ENCODE data around the gene UBC.

Gene UBC

GRCh38 chr12:124929649-124930419 lies 15.4 kb upstream of the UBC start:
- Histone ChIP-seq H3K79me2 (ENCODE audit: insufficient read depth, low read length) (no peaks in the 10 kb centered on the region), H2AFZ (ENCODE audit: low read length) (no peak overlapping the region), H3K9me2 (replicated peaks; ENCODE audit: low read depth, low read length) (no peaks in the 10 kb centered on the region), H3K4me2 (ENCODE audit: low read depth, low read length, poor library complexity, severe bottlenecking) (no peak overlapping the region), H4K20me1 (ENCODE audit: insufficient read depth, low read length, poor library complexity, severe bottlenecking) (no peaks in the 10 kb centered on the region), H3K9me3 (ENCODE audit: insufficient read depth, low read depth, low read length) (no peaks in the 10 kb centered on the region), H3K9ac (ENCODE audit: low read depth, low read length, poor library complexity, severe bottlenecking) (no peak overlapping the region), H3K4me1 (ENCODE audit: insufficient read depth, low read length, poor library complexity, severe bottlenecking) (peaks cover 8% of the 10 kb centered on the region), H3K36me3 (ENCODE audit: insufficient read depth, low read length) (no peaks in the 10 kb centered on the region), H3K27me3 (ENCODE audit: insufficient read depth, low read length, poor library complexity, severe bottlenecking) (no peaks in the 10 kb centered on the region), H3F3A (ENCODE audit: low read depth) (no peaks in the 10 kb centered on the region), H3K4me3 (ENCODE audit: low read length, poor library complexity, severe bottlenecking) (no peak overlapping the region)
- no peak for TF ChIP-seq EZH2phosphoT487 (IDR thresholded peaks at IDR 0.05; ENCODE audit: borderline replicate concordance)
- TF ChIP-seq, protein P1, sequence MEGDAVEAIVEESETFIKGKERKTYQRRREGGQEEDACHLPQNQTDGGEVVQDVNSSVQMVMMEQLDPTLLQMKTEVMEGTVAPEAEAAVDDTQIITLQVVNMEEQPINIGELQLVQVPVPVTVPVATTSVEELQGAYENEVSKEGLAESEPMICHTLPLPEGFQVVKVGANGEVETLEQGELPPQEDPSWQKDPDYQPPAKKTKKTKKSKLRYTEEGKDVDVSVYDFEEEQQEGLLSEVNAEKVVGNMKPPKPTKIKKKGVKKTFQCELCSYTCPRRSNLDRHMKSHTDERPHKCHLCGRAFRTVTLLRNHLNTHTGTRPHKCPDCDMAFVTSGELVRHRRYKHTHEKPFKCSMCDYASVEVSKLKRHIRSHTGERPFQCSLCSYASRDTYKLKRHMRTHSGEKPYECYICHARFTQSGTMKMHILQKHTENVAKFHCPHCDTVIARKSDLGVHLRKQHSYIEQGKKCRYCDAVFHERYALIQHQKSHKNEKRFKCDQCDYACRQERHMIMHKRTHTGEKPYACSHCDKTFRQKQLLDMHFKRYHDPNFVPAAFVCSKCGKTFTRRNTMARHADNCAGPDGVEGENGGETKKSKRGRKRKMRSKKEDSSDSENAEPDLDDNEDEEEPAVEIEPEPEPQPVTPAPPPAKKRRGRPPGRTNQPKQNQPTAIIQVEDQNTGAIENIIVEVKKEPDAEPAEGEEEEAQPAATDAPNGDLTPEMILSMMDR (conservative IDR thresholded peaks at IDR 0.05; ENCODE audit: low read length), result no peak

DNA sequence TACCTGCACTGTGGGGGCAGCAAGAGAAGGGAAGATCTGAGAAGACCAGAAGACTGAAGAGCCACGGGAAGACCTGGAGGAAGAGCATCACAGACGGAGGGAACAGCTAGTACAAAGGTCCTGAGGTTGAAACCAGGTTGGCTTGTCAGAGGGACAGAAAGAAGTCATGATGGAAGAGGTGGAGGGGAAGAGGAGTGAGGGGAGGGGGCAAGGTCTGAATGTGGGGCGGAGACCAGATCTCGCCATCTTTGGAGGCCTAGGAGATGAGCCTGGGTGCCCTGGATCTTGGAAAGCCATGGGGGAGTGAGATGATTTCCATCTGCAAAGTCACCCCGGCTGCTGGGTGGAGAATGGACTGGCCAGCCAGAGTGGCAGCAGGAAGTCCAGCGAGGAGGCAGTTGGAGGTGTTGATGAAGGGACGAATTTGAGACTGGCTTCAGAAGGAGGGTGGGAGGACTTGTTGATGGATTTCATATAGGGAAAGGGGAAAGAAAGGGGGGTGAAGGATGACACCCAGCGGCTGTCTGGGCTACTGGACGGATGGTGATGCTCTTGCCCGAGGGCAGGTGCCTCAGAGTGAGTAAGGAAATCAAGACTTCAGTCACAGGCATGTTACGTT lies 14.6 kb upstream of the UBC start:
- H3K9me2 ChIP-seq (replicated peaks; ENCODE audit: low read depth, low read length), result no peaks in the 10 kb centered on the region
- H3K4me1 ChIP-seq (ENCODE audit: insufficient read depth, low read length, poor library complexity, severe bottlenecking), result peaks cover 8% of the 10 kb centered on the region
- no peak overlapping the region for H3K4me2 ChIP-seq (ENCODE audit: low read depth, low read length, poor library complexity, severe bottlenecking)
- no peak overlapping the region for H2AFZ ChIP-seq (ENCODE audit: low read length)
- no peaks in the 10 kb centered on the region for H3K36me3 ChIP-seq (ENCODE audit: insufficient read depth, low read length)
- H4K20me1 ChIP-seq (ENCODE audit: insufficient read depth, low read length, poor library complexity, severe bottlenecking), result no peaks in the 10 kb centered on the region
- H3K79me2 ChIP-seq (ENCODE audit: insufficient read depth, low read length), result no peaks in the 10 kb centered on the region
- no peaks in the 10 kb centered on the region for H3F3A ChIP-seq (ENCODE audit: low read depth)
- no peaks in the 10 kb centered on the region for H3K9me3 ChIP-seq (ENCODE audit: insufficient read depth, low read depth, low read length)
- H3K9ac ChIP-seq (ENCODE audit: low read depth, low read length, poor library complexity, severe bottlenecking), result no peak overlapping the region
- H3K4me3 ChIP-seq (ENCODE audit: low read length, poor library complexity, severe bottlenecking), result no peak overlapping the region
- TF ChIP-seq, protein P1 (conservative IDR thresholded peaks at IDR 0.05; ENCODE audit: low read length), result no peak
- no peak for TF ChIP-seq EZH2phosphoT487 (IDR thresholded peaks at IDR 0.05; ENCODE audit: borderline replicate concordance)
- H3K27me3 ChIP-seq (ENCODE audit: insufficient read depth, low read length, poor library complexity, severe bottlenecking), result no peaks in the 10 kb centered on the region

GRCh38 chr12:124928095-124928911 lies 13.9 kb upstream of the UBC start:
- Histone ChIP-seq H3K27me3 (ENCODE audit: insufficient read depth, low read length, poor library complexity, severe bottlenecking) (no peaks in the 10 kb centered on the region), H3K4me2 (ENCODE audit: low read depth, low read length, poor library complexity, severe bottlenecking) (peak overlapping the region; percentile 71), H3K36me3 (ENCODE audit: insufficient read depth, low read length) (no peaks in the 10 kb centered on the region), H3K9me2 (replicated peaks; ENCODE audit: low read depth, low read length) (no peaks in the 10 kb centered on the region), H3F3A (ENCODE audit: low read depth) (no peaks in the 10 kb centered on the region), H3K9ac (ENCODE audit: low read depth, low read length, poor library complexity, severe bottlenecking) (peak overlapping the region; percentile 95), H4K20me1 (ENCODE audit: insufficient read depth, low read length, poor library complexity, severe bottlenecking) (no peaks in the 10 kb centered on the region), H2AFZ (ENCODE audit: low read length) (peak overlapping the region; percentile 41; the same call in 1 of the 2 replicates), H3K9me3 (ENCODE audit: insufficient read depth, low read depth, low read length) (no peaks in the 10 kb centered on the region), H3K4me3 (ENCODE audit: low read length, poor library complexity, severe bottlenecking) (peak overlapping the region; percentile 100), H3K79me2 (ENCODE audit: insufficient read depth, low read length) (no peaks in the 10 kb centered on the region), H3K4me1 (ENCODE audit: insufficient read depth, low read length, poor library complexity, severe bottlenecking) (peaks cover 8% of the 10 kb centered on the region)
- TF ChIP-seq EZH2phosphoT487 (IDR thresholded peaks at IDR 0.05; ENCODE audit: borderline replicate concordance), result no peak

Measured in Loucy (cell line).